Measurements from ENCODE around the gene SMAD6.

The SMAD6 gene

GRCh38 chr15:66829551-66830121, 127.6 kb downstream of the SMAD6 start:
- H3K79me2 ChIP-seq (ENCODE audit: low read length), result no peaks in the 10 kb centered on the region
- no peak for DNase-seq
- H3F3A ChIP-seq (ENCODE audit: insufficient read depth, low read length), result no peaks in the 10 kb centered on the region
- no peaks in the 10 kb centered on the region for H3K27me3 ChIP-seq (replicated peaks; ENCODE audit: insufficient read depth, low read length)
- no peaks in the 10 kb centered on the region for H3K36me3 ChIP-seq (replicated peaks; ENCODE audit: insufficient read depth, low read length)
- no peaks in the 10 kb centered on the region for H3K9me3 ChIP-seq (replicated peaks; ENCODE audit: insufficient read depth, low read length)
- TF ChIP-seq EZH2 (optimal IDR thresholded peaks at IDR 0.05; ENCODE audit: low read depth, low read length), result no peak
- no peak for TF ChIP-seq CTCF (IDR thresholded peaks at IDR 0.05; ENCODE audit: low read length)
- TF ChIP-seq EZH2phosphoT487 (IDR thresholded peaks at IDR 0.05; ENCODE audit: low read length), result no peak
- no peak overlapping the region for H3K27ac ChIP-seq (ENCODE audit: low read length)
- no peak overlapping the region for H3K9ac ChIP-seq (ENCODE audit: low read length)
- no peaks in the 10 kb centered on the region for H3K4me1 ChIP-seq (ENCODE audit: low read length)
- H3K4me3 ChIP-seq (ENCODE audit: low read length), result no peak overlapping the region
- H2AFZ ChIP-seq (ENCODE audit: low read length), result no peak overlapping the region
- no peaks in the 10 kb centered on the region for H4K20me1 ChIP-seq (ENCODE audit: insufficient read depth, low read length)
- H3K4me2 ChIP-seq (ENCODE audit: low read depth, low read length), result no peak overlapping the region
- no peaks in the 10 kb centered on the region for H3K9me2 ChIP-seq (replicated peaks; ENCODE audit: insufficient read depth, low read length)

DNA sequence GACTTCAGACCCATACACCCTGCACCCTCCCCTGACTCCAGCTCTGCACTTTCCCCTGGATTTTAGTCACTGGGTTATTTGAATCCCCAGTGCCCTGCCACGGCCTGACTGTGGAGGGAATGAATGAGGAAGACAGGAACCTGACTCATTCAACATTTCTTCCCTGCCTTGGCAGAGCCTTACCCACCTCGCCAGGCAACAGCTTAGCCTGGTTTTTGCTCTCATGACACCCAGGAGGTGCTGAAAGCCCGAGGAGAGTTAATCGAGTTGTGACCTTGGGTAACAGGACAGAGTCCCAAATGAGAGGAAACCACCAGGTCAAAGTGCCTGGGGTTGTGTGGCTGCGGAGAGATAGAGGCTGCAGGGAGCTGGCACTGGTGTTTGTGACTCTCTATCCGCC, 128.3 kb downstream of the SMAD6 start:
- DNase-seq, result no peak
- no peak overlapping the region for H3K9ac ChIP-seq (ENCODE audit: low read length)
- H3K36me3 ChIP-seq (replicated peaks; ENCODE audit: insufficient read depth, low read length), result no peaks in the 10 kb centered on the region
- no peak overlapping the region for H3K4me3 ChIP-seq (ENCODE audit: low read length)
- no peaks in the 10 kb centered on the region for H3K4me1 ChIP-seq (ENCODE audit: low read length)
- H3K9me3 ChIP-seq (replicated peaks; ENCODE audit: insufficient read depth, low read length), result no peaks in the 10 kb centered on the region
- H3K9me2 ChIP-seq (replicated peaks; ENCODE audit: insufficient read depth, low read length), result no peaks in the 10 kb centered on the region
- H3K4me2 ChIP-seq (ENCODE audit: low read depth, low read length), result no peak overlapping the region
- TF ChIP-seq CTCF (IDR thresholded peaks at IDR 0.05; ENCODE audit: low read length) (no peak), EZH2 (optimal IDR thresholded peaks at IDR 0.05; ENCODE audit: low read depth, low read length) (no peak), EZH2phosphoT487 (IDR thresholded peaks at IDR 0.05; ENCODE audit: low read length) (no peak)
- H3K27ac ChIP-seq (ENCODE audit: low read length), result no peak overlapping the region
- no peaks in the 10 kb centered on the region for H3K27me3 ChIP-seq (replicated peaks; ENCODE audit: insufficient read depth, low read length)
- no peaks in the 10 kb centered on the region for H4K20me1 ChIP-seq (ENCODE audit: insufficient read depth, low read length)
- H3F3A ChIP-seq (ENCODE audit: insufficient read depth, low read length), result no peaks in the 10 kb centered on the region
- H2AFZ ChIP-seq (ENCODE audit: low read length), result no peak overlapping the region
- no peaks in the 10 kb centered on the region for H3K79me2 ChIP-seq (ENCODE audit: low read length)

DNA sequence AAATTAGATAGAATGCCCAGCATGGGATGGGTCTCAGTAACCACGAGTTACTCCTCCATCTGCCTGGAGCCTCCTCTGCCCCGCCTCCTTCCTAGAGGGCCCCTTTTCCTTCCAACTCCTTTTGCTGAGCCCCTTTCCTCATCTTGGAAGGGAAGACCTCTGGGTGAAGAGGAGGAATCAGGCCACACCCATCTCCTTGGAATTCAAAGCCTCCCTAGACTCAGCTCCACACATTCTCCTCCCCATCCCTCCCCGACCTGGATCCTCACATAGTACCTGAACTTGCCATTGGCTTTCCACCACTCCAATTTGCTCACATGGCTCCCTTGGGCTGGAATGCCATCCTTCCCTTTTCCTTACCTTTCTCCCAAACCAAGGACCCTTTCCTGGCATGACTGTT, 128.8 kb downstream of the SMAD6 start:
- H4K20me1 ChIP-seq (ENCODE audit: insufficient read depth, low read length), result no peaks in the 10 kb centered on the region
- DNase-seq, result no peak
- H3K27me3 ChIP-seq (replicated peaks; ENCODE audit: insufficient read depth, low read length), result no peaks in the 10 kb centered on the region
- no peak overlapping the region for H2AFZ ChIP-seq (ENCODE audit: low read length)
- no peaks in the 10 kb centered on the region for H3K79me2 ChIP-seq (ENCODE audit: low read length)
- no peaks in the 10 kb centered on the region for H3F3A ChIP-seq (ENCODE audit: insufficient read depth, low read length)
- no peaks in the 10 kb centered on the region for H3K36me3 ChIP-seq (replicated peaks; ENCODE audit: insufficient read depth, low read length)
- H3K4me1 ChIP-seq (ENCODE audit: low read length), result no peaks in the 10 kb centered on the region
- no peaks in the 10 kb centered on the region for H3K9me3 ChIP-seq (replicated peaks; ENCODE audit: insufficient read depth, low read length)
- no peaks in the 10 kb centered on the region for H3K9me2 ChIP-seq (replicated peaks; ENCODE audit: insufficient read depth, low read length)
- H3K27ac ChIP-seq (ENCODE audit: low read length), result no peak overlapping the region
- H3K9ac ChIP-seq (ENCODE audit: low read length), result no peak overlapping the region
- no peak overlapping the region for H3K4me3 ChIP-seq (ENCODE audit: low read length)
- TF ChIP-seq EZH2 (optimal IDR thresholded peaks at IDR 0.05; ENCODE audit: low read depth, low read length), result no peak
- no peak for TF ChIP-seq EZH2phosphoT487 (IDR thresholded peaks at IDR 0.05; ENCODE audit: low read length)
- TF ChIP-seq CTCF (IDR thresholded peaks at IDR 0.05; ENCODE audit: low read length), result no peak
- H3K4me2 ChIP-seq (ENCODE audit: low read depth, low read length), result no peak overlapping the region

Measured in MM.1S (cell line).